H1 (cell line): Measurements from ENCODE around the gene HDAC9. TPM values are rescaled to one million over a fixed set of nuclear protein-coding genes. Genes with fewer than 3 reads are reported as not detected.

Source experiments
- ATF2 ChIP-seq: IDR thresholded peaks from 2 replicates; pipeline ENCODE4 v1.6.1; 2012; ENCODE audit warnings: low read length, inconsistent platforms
- CHD7 ChIP-seq: fragments of 300-600 bp; sonication (generic); IDR thresholded peaks from 2 replicates; pipeline ENCODE4 v1.7.1; 2012; ENCODE audit warnings: low read length, moderate library complexity, mild to moderate bottlenecking, inconsistent platforms; ENCODE audit not compliant: insufficient replicate concordance
- polyA plus RNA-seq, 7 experiments: library from polyadenylated mRNA; depleted of rRNA in 3 of 7; stranded (reverse) in 5 of 7; unstranded in 2 of 7; fragments of >200 nt in 5 of 7; fragments of 200-250 nt in 2 of 7; gene quantifications; 1 replicate in 5 of 7; 2 replicates in 1 of 7; 4 replicates in 1 of 7; pipeline versions ENCODE4 v1.2.1 to v1.2.3, GENCODE V29; 2011 to 2013; ENCODE audit warnings: missing spikeins in 2 of 7, mixed read lengths in 2 of 7
- total RNA-seq: library from RNA; stranded (reverse); fragmentation: NEBNext Ultra II Directional; extraction: Animal tissue kit (Norgen Biotek cat#: 25700); gene quantifications from 2 replicates; pipeline ENCODE4 v1.2.1, GENCODE V29; 2021

HDAC9 gene
- total and polyA plus RNA-seq, 2 of the 8 experiments (the other 6 are each of a cell fraction or from before 2014, with no cell fraction given) = 9.5 to 13.1 TPM

- TF ChIP-seq CHD7 = no peak
- TF ChIP-seq ATF2 = no peak
Observed at GRCh38 chr7:18572154-18572553, 76.6 kb downstream of the HDAC9 start (continued).
